ENCODE data around the gene CD7.

Gene CD7

GRCh38 chr17:82346342-82347300 is 29.2 kb upstream of the CD7 start:
- DNase-seq: no peak

DNA sequence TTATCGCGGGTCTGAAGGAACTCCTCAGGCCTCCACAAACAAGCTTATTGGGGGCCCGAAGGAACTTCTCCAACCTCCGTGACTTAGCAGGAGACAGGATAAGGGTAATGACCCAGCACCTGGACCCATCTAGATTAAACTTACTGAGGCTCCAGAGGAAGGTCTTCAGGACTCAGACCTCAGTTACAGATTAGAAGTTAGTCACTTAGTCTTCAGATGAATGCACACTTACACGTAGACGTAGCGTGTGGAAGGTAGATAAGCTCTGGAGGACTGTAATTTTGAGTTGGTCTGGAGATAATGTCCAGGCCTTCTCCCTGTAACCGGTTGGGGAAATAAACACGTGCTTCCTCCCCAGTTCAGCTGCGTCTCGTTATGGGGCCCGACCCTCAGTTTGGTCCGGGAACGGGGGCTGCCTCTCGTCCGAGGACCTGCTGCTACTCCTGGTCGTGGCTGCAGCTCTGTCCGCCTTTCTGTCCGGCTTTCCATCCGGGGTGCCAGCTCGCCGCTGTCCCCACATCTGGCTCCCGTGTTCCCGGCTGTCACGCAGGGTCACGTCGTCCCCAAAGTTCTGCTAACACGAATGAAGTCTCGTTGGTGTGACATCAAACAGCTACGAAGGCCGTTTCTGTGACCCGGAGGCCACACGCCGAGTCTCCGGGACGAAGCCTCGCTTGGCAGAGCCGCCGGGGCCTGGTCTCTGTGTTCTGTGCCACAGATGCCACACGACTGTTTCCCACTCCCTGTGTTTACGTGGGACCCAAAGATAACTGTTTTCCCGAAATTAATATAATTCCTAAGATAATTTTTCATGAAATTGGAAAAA is 28.0 kb upstream of the CD7 start:
- no peak for DNase-seq

DNA sequence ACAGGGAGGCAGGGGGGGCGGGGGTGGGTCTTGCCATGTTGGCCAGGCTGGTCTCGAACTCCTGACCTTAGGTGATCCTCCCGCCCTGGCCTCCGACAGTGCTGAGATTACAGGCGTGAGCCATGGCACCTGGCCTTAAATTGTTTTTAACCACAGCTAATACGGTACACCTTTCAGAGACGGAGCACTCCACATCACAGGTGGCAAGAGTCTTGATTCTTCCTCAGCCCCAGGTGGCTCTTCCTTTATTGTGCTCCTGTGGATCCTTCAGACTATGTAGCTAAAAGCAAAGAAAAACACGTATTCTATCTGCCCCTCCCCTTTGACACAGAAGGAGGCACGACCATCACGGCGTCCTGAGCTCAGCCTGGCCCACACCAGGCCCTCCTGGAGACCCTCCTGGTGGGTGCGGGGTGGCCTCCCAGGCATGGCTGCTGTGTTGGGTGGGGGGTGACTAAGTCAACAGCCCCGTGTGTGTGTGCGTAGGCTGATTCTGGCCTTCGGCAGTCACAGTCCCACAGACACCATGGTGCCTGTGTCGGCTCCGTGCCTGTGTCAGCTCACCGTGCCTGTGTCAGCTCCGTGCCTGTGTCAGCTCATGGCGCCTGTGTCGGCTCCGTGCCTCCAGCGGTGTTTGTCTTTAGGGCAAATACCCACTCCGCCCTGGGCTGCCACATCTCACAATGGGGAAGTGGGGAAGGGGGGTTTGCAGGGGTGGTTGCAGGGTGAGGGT is 26.9 kb upstream of the CD7 start:
- DNase-seq: no peak

DNA sequence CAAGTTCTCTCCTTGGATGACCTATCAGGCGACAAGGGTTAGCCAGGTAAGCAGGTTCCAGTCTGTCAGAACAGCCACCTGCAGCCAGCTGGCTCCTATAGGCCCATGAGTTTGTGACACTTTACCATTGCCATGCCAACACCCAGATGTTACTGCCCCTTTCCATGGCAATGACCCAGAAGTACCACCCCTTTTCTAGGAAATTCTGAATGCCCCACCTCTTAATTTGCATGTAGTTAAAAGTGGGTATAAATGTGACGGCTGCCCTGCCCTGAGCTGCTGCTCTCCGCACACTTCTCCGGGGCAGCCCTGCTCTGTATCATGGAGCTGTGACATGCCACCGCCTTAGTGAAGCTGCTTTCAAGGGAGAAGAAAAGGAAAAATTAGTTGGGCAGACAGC is 26.2 kb upstream of the CD7 start:
- no peak for DNase-seq

- no peak for DNase-seq
These were observed 25.1 kb upstream of the CD7 start for GRCh38 chr17:82342361-82343079.

- no peak for DNase-seq
These were observed 22.5 kb upstream of the CD7 start for GRCh38 chr17:82339634-82340580.

DNA sequence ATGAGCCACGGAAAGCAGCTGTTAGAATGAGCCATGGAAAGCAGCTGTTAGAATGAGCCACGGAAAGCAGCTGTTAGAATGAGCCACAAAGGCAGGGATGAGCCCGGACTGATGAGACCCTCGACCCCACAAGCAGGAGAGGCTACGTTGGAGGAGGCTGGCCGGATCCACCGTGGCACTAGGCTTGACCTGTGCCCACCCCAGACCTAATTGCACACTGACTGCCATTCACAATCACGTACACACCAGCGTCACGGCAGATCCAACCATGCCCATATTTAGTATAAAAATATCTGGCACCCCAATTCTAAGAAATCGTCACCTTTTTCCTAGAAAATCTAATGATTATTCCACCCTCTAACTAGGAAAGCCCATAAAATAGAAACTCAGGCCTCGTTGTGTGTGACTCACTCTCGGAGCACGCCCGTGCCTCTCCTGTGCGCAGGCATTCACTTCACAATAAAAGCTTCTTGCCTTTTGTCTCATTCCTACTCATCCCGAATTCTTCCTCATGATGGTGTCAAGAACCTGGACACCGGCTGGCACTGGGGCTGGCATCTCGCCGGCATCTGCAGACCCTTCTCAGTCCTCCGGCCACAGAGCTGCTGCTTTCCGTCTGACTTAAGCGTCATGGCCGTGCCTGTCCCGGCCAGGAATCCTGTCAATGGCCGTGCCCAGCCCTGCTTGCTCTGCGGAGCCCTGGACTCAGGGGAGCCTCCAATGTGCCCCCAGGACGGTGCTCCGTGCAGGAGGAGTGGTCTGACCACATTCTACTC is 21.6 kb upstream of the CD7 start:
- no peak for DNase-seq

- no peak for DNase-seq
These were observed 17.4 kb upstream of the CD7 start for GRCh38 chr17:82334622-82335394.

DNA sequence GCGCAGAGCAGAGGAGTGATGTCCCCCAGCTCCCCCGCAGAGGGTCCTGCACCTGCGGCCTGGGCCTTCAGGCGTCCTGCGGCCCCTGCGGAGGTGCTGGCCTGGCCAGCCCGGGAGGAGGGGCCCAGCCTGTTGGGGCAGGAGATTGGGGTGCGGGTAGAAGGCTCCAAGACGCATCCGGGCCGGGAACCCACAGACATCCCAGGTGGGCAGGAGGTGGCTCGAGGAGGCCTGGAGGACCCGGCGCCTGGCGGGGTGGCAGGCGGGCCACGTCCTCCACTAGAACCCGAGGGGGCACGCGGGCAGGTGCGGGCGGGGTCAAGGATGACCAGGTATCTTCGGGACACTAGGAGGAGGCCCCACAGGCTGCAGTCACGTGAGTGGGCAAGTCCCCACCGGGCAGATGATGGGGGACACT is 16.8 kb upstream of the CD7 start:
- no peak for DNase-seq

DNA sequence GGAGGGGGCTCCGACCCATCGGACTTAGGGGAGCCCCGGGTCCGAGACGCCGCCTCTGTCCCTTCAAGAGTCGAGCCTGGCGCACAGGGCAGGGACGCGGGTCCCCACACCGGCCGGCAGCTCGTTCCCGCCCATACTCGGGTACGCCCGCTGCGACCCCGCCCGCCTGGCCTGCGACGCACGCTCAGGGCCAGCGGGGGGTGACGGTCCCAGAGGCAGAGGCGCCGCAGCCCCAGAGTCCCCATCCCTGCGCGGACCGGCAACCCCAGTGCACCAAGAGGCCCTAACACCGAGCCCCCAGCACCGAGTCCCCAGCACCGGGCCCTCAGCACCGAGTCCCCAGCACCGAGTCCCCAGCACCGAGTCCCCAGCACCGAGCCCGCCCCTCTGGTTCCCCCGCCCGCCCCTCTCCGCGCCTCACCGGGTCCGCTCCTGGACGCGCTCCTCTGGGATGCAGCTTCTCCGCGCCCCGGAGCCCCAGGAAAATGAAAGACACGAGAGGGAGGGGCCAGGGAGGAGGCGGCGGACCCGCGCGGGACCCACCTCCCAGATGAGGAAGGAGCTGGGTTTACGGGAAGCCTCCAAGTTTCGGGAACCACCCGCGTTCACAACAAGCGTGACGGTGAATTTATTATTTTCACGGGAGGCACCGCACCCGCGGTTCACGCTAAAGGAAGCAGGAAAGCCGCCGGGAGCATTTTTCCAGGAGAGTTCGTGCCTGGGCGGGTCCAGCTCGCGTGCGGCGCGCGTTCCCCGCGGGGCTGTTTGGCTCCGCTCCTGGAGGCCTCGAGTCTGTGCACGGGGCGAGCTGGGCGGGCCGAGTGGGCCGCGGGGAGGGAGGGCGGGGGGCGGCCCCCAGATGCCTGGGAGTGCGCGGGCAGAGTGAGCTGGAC is 16.1 kb upstream of the CD7 start, which contains the start of gene SECTM1:
Gene SECTM1 (minus strand): TSS at position 488 of the 893 bp plus-strand sequence. CDS start 6,526 bp downstream, outside the sequence.
- no peak for DNase-seq

- DNase-seq: no peak
These were observed 15.4 kb upstream of the CD7 start for GRCh38 chr17:82332669-82333278.

- DNase-seq: no peak
These were observed 14.0 kb upstream of the CD7 start for GRCh38 chr17:82331345-82331939.

GRCh38 chr17:82330322-82331239 is 13.2 kb upstream of the CD7 start:
- DNase-seq: no peak

- no peak for DNase-seq
These were observed 12.4 kb upstream of the CD7 start for GRCh38 chr17:82329683-82330321.

GRCh38 chr17:82328994-82329507 is 11.6 kb upstream of the CD7 start:
- DNase-seq: no peak
